Astrocyte of the spinal cord (primary cell): ENCODE results near the gene EIF3B.

ENCODE experiments used
- DNase-seq: peaks from one replicate; pipeline ENCODE4 v3.0.0; 2011; ENCODE audit warnings: low read depth, low spot score
- H3K4me3 ChIP-seq: 2 replicates; pipeline ENCODE4 v1.5.1; 2011; ENCODE audit warnings: low read depth, mild to moderate bottlenecking, low read length, moderate library complexity
- CTCF ChIP-seq: IDR thresholded peaks from 2 replicates; pipeline ENCODE4 v1.5.1; 2012; ENCODE audit warnings: low read depth, mild to moderate bottlenecking, low read length, inconsistent platforms
- in situ Hi-C: cut with HindIII; loops from 2 replicates; pipeline ENCODE4 v1.10.0; 2017; ENCODE audit warnings: low sequenced_read_pairs

The EIF3B gene

DNA sequence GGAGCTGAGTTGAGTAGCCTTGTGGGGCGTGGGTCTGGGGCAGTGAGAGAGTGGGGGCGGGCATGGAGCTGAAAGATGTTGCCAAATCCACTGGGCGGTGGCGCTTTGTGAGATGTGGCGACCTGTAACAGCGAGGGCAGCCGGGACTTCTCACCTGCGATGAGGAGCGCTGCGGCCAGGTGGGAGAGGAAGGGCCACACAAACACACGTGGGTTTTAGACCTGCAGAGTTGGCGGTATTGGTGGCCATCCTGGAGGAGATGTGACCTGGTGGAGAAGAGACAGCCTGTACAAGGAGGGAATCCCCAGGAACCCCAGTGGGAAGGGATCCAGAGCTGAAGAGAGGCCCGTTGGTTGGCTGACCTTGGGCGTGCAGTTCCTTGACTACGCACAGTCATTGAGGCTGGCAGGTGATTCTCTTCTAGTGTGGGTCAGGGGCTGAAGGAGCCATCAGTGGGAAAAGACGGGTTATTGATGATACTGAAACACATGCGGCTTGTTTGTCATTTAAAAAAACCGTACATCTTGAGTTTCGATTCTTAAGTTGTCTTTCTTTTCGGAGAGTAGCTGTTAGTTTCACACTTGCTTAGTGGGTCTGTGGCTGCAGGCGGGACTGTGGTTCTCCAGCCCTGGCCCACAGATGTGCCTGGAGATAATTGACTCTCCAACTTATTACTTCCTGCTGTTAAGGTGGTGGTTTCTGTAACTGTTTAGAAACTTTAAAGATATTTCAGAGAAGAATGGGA lies 51.1 kb downstream of the EIF3B start:
- no peak overlapping the region for H3K4me3 ChIP-seq
- no peak for DNase-seq
- TF ChIP-seq CTCF = no peak
- in situ Hi-C loops = no loop called here

DNA sequence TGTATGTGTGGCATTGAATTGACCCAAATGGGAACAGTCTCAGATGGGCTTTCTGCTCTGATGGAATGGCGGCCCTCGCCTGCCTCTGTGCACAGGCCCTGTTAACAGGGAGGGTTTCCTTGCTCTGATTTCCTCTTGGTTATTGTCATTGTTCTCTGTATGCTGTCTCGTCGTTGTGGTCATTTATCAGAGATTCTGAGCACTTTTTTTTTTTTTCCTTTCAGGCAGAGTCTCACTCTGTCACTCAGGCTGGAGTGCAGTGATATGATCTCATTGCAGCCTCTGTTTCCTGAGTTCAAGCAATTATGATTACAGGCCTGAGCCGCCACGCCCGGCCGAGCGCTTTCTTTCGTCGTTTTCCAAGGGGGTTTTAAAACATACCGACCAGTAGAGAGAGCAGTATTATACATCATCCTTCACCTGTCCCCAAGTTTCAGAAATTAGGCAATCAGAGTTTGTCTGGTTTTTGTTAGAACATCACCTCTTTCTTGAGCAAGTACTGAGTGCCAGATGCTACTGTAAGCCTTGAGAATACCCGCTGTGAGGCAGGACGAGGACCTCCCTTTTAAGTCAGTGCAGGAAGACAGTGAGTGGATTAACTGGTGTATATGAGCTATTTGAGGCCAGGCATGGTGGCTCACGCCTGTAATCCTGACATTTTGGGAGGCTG lies 55.3 kb downstream of the EIF3B start:
- in situ Hi-C loops = no loop called here
- H3K4me3 ChIP-seq = no peak overlapping the region
- TF ChIP-seq CTCF = no peak
- DNase-seq = no peak

DNA sequence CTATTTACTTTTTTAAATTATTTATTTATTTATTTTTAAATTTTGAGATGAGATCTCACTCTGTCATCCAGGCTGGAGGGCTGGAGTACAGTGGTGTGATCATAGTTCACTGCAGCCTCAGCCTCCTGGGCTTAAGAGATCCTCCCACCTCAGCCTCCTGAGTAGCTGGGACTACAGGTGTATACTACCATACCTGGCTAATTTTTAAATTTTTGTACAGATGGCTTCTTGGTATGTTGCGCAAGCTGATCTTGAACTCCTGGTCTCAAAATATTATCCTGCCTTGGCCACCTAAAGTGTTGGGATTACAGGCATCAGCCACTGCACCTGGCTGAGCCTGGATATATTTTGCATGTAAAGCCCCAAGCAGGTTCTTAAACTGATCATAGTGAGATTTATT lies 56.4 kb downstream of the EIF3B start:
- no peak for TF ChIP-seq CTCF
- DNase-seq = no peak
- in situ Hi-C loops = no loop called here
- no peak overlapping the region for H3K4me3 ChIP-seq

DNA sequence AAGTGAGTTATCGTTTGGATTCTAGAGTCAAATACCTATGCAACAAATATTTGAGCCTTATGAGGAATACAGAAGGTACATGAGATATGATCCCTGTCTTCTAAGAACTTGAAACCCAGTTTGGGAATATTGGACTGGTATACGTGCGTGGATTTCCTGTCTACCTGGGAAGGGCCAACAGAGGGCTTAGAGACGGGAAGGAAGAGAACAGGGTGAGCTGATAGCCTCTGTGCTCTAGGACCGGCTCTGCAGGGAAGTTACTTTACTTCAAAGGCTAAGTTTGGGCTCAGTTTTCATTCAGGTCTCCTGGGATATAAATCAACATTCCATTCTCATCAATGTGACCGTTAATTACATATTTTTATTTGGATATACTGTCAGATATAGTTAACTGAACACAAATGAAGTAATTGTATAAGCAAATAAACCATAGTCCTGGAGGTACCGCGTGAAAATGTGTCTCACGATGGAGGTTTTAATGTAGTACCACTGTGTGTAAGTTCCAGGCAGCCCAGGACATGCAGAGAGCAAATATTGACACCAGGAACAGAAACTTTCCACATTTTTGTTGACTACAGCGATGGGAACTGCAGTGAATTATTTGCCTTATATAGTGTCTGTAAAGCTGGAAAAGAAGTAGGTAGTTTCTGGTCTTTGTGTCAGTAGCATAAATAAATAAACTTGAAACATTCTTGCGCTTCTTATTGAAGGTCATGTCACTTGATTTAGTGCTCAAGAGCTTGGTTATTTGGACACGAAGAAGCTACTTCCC lies 57.4 kb downstream of the EIF3B start:
- DNase-seq = no peak
- in situ Hi-C loops = no loop called here
- H3K4me3 ChIP-seq = no peak overlapping the region
- TF ChIP-seq CTCF = no peak

- in situ Hi-C loops = no loop called here
- H3K4me3 ChIP-seq = no peak overlapping the region
- peak; percentile 18 for DNase-seq
- no peak for TF ChIP-seq CTCF
Observed at GRCh38 chr7:2412587-2413201, 58.1 kb downstream of the EIF3B start.

- H3K4me3 ChIP-seq = no peak overlapping the region
- DNase-seq = no peak
- TF ChIP-seq CTCF = no peak
- in situ Hi-C loops = no loop called here
Observed at GRCh38 chr7:2416063-2416462, 61.4 kb downstream of the EIF3B start.
